ENCODE data around the gene CNKSR3.

GRCh38 chr6:154441995-154442310 is 68.5 kb downstream of the CNKSR3 start:
- TF ChIP-seq CTCF (IDR thresholded peaks at IDR 0.05; ENCODE audit: poor library complexity, severe bottlenecking) (no peak), EP300 (conservative IDR thresholded peaks at IDR 0.05; ENCODE audit: poor library complexity, severe bottlenecking) (no peak), MXI1 (conservative IDR thresholded peaks at IDR 0.05; ENCODE audit: poor library complexity, severe bottlenecking) (no peak), POLR2AphosphoS5 (IDR thresholded peaks at IDR 0.05) (no peak), EZH2 (IDR thresholded peaks at IDR 0.05; ENCODE audit: borderline replicate concordance, insufficient read depth, low read length, poor library complexity, severe bottlenecking) (no peak)
- TF ChIP-seq, protein P1, sequence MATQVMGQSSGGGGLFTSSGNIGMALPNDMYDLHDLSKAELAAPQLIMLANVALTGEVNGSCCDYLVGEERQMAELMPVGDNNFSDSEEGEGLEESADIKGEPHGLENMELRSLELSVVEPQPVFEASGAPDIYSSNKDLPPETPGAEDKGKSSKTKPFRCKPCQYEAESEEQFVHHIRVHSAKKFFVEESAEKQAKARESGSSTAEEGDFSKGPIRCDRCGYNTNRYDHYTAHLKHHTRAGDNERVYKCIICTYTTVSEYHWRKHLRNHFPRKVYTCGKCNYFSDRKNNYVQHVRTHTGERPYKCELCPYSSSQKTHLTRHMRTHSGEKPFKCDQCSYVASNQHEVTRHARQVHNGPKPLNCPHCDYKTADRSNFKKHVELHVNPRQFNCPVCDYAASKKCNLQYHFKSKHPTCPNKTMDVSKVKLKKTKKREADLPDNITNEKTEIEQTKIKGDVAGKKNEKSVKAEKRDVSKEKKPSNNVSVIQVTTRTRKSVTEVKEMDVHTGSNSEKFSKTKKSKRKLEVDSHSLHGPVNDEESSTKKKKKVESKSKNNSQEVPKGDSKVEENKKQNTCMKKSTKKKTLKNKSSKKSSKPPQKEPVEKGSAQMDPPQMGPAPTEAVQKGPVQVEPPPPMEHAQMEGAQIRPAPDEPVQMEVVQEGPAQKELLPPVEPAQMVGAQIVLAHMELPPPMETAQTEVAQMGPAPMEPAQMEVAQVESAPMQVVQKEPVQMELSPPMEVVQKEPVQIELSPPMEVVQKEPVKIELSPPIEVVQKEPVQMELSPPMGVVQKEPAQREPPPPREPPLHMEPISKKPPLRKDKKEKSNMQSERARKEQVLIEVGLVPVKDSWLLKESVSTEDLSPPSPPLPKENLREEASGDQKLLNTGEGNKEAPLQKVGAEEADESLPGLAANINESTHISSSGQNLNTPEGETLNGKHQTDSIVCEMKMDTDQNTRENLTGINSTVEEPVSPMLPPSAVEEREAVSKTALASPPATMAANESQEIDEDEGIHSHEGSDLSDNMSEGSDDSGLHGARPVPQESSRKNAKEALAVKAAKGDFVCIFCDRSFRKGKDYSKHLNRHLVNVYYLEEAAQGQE (IDR thresholded peaks at IDR 0.05; ENCODE audit: borderline replicate concordance), result no peak

Measured in neural cell (in vitro differentiated cells).